DND-41 (cell line): ENCODE data around the gene MED28.

ENCODE experiments used
- CTCF ChIP-seq: IDR thresholded peaks from 2 replicates; pipeline ENCODE4 v1.5.1; 2012; ENCODE audit warnings: borderline replicate concordance, low read length, moderate library complexity, mild to moderate bottlenecking; ENCODE audit not compliant: poor library complexity, severe bottlenecking; ENCODE audit errors: extremely low read depth
- EZH2 ChIP-seq: IDR thresholded peaks from 3 replicates; pipeline ENCODE4 v1.6.1; 2012; ENCODE audit warnings: borderline replicate concordance, low read depth, mild to moderate bottlenecking, moderate library complexity, low read length, inconsistent platforms; ENCODE audit not compliant: severe bottlenecking

GRCh38 chr4:17565846-17566245, 48.6 kb upstream of the MED28 start:
- TF ChIP-seq CTCF, result no peak
- no peak for TF ChIP-seq EZH2
